ENCODE measurements around the gene SLC44A2. TPM values are rescaled to one million over a fixed set of nuclear protein-coding genes. Genes with fewer than 3 reads are reported as not detected.

The SLC44A2 gene
- total and polyA plus RNA-seq, 10 of the 15 experiments (the other 5 are each of a cell fraction or from before 2014, with no cell fraction given), result 3.0 to 51.3 (median 26.8) TPM

GRCh38 chr19:10685210-10685609 lies 59.9 kb downstream of the SLC44A2 start:
- no peak overlapping the region for H3K27ac ChIP-seq (ENCODE audit: control insufficient read depth, insufficient read depth)
- H4K20me1 ChIP-seq (ENCODE audit: control insufficient read depth, insufficient read depth), result peaks cover 2% of the 10 kb centered on the region; the same call in 1 of the 2 replicates
- intact Hi-C loops (cut with micrococcal nuclease; ENCODE audit: unreplicated experiment), result no loop called here
- no peaks in the 10 kb centered on the region for H3K9me3 ChIP-seq (replicated peaks; ENCODE audit: control insufficient read depth, insufficient read depth, low read length)
- DNase-seq (ENCODE audit: low read depth, low spot score) (no peak), ATAC-seq (no peak), FAIRE-seq (no peak)
- H3K4me2 ChIP-seq (ENCODE audit: control insufficient read depth, insufficient read depth), result no peak overlapping the region
- no peaks in the 10 kb centered on the region for H3K27me3 ChIP-seq (replicated peaks in 1 of 2; ENCODE audit: control insufficient read depth in 2 of 2, insufficient read depth in 2 of 2, low read length in 1 of 2)
- no peak overlapping the region for H2AFZ ChIP-seq (ENCODE audit: control insufficient read depth, low read depth, low read length)
- H3K79me2 ChIP-seq (ENCODE audit: control insufficient read depth, insufficient read depth, low read length), result no peaks in the 10 kb centered on the region
- SMC1A ChIA-PET (ENCODE audit: uncharacterized antibody, unreplicated experiment), result no interaction called here
- peaks cover 59 to 79% of the 10 kb centered on the region in 2 experiments for H3K36me3 ChIP-seq (ENCODE audit: control insufficient read depth in 2 of 2, insufficient read depth in 2 of 2, low read length in 1 of 2)
- in situ Hi-C loops (cut with MboI), result no loop called here
- RAD21 ChIA-PET (ENCODE audit: unreplicated experiment), result no interaction called here
- H3K4me1 ChIP-seq (ENCODE audit: control insufficient read depth, insufficient read depth, low read length), result no peaks in the 10 kb centered on the region
- H3K9ac ChIP-seq (ENCODE audit: control insufficient read depth, insufficient read depth, low read length), result no peak overlapping the region
- H3K4me3 ChIP-seq, result no peak overlapping the region
- POLR2A ChIA-PET, result no interaction called here
- BruUV-seq (replicated peaks), result TSS peak; percentile 46
- CTCF ChIA-PET, result interaction anchor here (1.2 kb wide), 1 partner anchor 104 kb away, joined by 3 read pairs; no protein-coding TSS in a partner anchor
- WGBS (ENCODE audit: insufficient coverage, insufficient replicate concordance, low lambda C conversion rate, missing lambda C conversion rate), result over 99% methylated on average over 5 of the region's 5 CpGs
- TF ChIP-seq ZSCAN29 (IDR thresholded peaks at IDR 0.05), result no peak
- TF ChIP-seq IRF3 (IDR thresholded peaks at IDR 0.05), result no peak
- TF ChIP-seq MTA3 (IDR thresholded peaks at IDR 0.05; ENCODE audit: borderline replicate concordance, low read length), result no peak
- no peak for TF ChIP-seq ETV6 (conservative IDR thresholded peaks at IDR 0.05 in 1 of 2, IDR thresholded peaks at IDR 0.05 in 1 of 2; ENCODE audit: borderline replicate concordance in 1 of 2, low read depth in 1 of 2)
- TF ChIP-seq EZH2 (IDR thresholded peaks at IDR 0.05; ENCODE audit: borderline replicate concordance, control insufficient read depth, low read depth, low read length), result no peak
- no peak for TF ChIP-seq RAD51 (IDR thresholded peaks at IDR 0.05)
- TF ChIP-seq RCOR1 (conservative IDR thresholded peaks at IDR 0.05; ENCODE audit: low read depth, low read length), result no peak
